Stimulated activated CD4-positive, alpha-beta T cell treated with anti-CD3 and anti-CD28 coated beads, Interleukin-4, amount 100 ng/mL, for 48 hours (primary cell): Measurements from ENCODE around the gene SPAG4.

Source experiments
- DNase-seq, 2 donors: peaks; one replicate each; pipeline ENCODE4 v3.0.0-alpha.2; 2020; ENCODE audit warnings: low read depth in 2 of 2

The SPAG4 gene

DNA sequence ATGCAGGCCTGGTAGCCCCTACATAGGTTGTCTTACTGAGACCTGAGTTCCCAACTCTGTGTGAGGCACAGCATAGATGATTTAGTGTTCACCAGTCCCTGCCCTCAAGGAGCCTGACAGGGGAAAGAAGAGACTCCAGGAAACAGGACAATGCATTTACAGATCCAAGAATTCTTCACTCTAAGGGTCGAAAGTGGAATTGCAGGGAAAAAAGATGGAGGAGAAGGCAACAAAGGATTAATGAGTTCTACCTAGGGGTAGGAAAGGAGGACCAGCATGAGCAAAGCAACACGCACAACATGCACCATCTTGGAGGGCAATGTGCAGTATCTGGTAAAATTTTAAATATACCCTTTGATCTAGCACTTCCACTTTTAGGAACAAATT lies 5.9 kb downstream of the SPAG4 start:
- no peak for DNase-seq

- DNase-seq: no peak
Measured at GRCh38 chr20:35625584-35626385, 10.2 kb downstream of the SPAG4 start.

DNA sequence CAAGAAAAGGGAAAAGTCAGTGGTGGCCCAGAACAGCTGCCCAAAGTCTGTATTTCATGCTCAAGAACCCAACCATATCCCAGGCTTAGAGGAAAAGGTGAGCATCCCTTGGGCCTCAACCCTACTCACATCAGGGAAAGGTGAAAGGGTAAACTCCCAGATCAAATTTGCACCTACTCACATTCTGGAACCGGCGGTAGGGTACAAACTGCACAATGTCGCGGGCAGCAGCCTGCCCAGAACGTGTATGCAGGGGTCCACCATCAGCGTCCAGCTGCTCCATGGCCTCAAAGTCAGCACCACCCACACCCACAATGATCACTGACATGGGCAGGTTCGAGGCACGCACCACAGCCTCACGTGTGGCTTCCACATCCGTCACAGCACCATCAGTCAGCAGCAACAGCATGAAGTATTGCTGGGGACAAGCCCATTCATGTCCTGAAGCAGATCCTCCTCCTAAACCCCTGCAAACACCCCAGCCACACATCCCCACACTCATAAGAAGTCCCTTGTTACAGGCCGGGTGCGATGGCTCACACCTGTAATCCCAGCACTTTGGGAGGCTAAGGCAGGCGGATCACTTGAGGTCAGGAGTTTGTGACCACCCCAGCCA lies 10.9 kb downstream of the SPAG4 start:
- no peak for DNase-seq

- DNase-seq: no peak
Measured at GRCh38 chr20:35627121-35627520, 11.5 kb downstream of the SPAG4 start.

DNA sequence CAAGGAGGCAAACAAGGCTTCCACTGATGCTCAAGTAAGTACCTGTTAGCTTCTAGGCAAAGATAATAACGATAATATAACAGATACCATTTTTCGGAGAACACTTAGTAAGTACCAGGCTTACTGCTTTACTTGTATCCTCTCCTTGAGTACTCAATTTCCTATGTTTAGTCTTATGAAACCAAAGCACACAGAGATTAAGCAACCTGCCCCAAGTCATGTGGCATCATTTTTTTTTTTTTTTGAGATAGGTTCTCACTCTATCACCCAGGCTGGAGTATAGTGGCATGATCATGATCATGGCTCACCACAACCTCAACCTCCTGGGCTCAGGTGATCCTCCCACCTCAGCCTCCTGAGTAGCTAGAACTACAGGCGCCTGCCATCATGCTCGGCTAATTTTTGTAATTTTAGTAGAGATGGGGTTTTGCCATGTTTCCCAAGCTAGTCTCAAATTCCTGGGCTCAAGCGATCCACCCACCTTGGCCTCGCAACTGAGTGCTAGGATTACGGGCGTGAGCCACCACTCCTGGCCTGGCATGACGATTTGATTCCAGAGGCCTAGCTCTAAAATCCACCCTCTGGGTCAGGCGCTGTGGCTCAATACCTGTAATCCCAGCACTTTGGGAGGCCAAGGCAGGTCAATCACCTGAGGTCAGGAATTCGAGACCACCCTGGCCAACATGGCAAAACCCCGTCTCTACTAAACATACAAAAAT lies 14.0 kb downstream of the SPAG4 start:
- DNase-seq: no peak

DNA sequence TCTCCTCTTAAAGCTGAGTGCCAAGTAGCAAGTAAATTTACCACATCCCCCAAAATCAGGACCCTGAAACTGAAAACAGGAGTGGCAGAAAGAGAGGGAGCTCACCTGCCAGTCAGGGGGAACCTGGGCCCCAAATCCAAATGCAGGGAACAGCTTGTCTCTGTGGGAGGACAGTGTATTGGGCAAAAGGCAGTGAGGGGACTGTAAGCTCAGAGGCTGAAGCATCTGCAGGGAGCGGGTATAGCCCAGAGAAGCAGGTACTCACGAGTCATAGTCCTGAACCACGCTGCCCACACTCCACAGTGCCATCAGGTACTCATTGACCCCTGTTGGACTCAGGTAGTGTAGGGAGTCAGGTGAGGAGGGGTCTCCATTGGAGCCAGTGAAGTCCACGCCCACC lies 15.0 kb downstream of the SPAG4 start:
- DNase-seq: no peak

- DNase-seq: no peak
Measured at GRCh38 chr20:35632539-35633115, 17.0 kb downstream of the SPAG4 start.

DNA sequence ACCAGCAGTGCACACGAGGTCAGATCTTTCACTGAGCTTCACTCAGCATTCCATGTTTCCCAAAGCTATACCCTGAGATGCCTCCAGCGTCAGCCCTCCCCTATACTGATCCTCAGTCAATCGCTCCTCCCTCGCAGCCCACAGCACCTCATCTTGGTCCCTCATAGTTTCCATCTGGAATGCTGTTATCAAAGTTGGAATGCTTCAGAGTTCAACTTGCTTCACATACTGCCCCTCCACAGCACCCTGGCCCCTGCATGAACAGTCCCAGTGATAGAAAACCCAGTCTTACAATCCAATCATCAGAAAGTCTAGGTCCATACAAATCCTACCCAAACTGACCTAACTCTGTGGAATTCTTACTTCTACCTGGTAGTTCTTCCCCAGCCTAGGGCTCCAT lies 20.0 kb downstream of the SPAG4 start:
- DNase-seq: no peak

GRCh38 chr20:35636095-35636494 lies 20.5 kb downstream of the SPAG4 start:
- DNase-seq: no peak

- DNase-seq: no peak
Measured at GRCh38 chr20:35637276-35637675, 21.6 kb downstream of the SPAG4 start.

DNA sequence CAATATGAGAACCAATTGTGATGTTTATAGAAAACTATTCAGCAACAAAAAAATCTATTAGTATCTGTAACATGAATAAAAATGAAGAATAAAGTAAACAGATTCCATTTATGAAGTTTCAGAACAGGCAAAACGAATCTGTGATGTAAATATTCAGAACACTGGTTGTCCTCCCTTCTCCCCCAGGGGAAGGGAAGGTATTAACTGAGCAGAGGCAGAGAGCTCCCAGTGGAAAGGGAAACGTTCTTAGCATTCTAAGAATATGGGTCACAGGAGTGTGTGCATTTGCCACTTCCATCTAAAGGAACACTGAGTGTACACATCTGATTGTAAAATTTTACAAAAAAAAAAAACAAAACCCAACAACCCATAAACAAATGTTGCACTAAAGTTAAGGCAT lies 23.1 kb downstream of the SPAG4 start:
- no peak for DNase-seq

DNA sequence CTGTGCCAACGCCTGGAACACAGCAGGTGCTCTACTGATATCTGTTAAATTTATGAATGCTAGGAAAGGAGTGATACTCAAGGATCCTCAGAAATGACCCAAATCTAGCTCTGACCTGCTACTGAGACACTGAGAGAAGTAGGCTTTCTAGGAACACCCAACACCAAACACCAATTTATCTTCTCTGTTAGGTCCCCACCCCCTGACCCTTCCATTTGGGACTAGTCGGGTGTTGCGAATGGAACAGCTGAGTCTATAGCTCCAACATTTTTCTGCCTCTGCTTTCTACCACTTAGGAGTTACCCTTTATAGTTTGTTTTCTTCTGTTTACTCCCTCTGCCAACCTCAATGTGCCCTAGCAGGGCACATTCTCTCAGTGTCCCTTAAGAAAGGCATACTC lies 25.1 kb downstream of the SPAG4 start:
- no peak for DNase-seq

DNA sequence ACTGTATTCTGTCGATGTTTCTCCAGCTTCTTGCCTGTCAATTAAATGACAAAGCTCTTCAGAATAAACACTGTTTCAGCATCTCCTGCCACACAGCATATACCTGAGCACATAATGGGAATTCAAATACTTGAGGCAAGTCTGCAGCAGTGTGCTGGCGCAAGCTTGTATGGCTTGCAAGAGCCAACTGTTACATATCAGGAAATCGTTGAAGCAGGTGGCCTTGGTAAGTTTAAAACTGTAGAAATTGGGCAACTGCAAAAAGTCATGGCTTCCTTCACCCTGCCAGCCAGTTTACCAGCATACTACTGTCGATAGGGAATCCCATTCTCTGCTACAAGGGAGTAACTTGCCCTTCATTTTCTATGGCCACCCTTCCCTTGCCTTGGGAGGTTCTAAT lies 26.1 kb downstream of the SPAG4 start:
- no peak for DNase-seq

- DNase-seq: no peak
Measured at GRCh38 chr20:35643045-35643444, 27.4 kb downstream of the SPAG4 start.

DNA sequence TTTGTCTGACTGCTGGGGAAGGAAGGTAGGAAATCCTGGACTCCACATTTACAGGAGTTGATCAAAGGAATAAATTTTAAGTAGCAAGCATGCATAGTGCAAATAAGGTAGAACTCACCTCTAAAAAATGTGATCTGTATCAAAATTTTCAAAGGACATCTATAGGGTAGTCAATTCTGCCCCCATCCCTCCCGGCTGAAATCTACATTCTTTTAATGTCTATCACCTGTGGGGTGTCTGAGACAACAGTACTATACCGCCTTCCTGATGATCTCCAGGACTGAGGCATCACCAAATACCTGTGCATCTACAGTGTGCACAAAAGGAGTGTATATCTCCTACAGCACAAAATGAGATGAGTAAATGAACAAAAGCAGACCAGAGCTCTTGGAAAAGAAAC lies 29.2 kb downstream of the SPAG4 start:
- no peak for DNase-seq

DNA sequence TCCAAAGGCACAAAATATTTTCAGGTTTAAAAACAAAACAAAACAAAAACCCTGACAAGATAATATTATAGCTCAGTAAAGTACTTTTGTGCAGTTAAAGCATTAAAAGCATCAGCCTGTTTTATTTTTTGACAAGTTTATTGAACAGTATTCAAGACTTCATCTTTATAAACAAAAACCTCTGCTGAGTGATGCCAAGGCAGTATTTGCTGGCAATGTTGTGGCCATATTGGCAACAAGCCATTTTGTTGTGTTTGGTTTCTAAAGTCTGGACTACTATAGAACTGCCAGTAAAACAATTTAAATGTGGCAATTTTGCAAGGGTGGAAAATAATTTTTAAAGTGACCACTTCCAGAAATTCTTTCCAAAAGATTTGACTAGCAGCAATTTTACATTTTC lies 33.2 kb downstream of the SPAG4 start:
- DNase-seq: no peak

DNA sequence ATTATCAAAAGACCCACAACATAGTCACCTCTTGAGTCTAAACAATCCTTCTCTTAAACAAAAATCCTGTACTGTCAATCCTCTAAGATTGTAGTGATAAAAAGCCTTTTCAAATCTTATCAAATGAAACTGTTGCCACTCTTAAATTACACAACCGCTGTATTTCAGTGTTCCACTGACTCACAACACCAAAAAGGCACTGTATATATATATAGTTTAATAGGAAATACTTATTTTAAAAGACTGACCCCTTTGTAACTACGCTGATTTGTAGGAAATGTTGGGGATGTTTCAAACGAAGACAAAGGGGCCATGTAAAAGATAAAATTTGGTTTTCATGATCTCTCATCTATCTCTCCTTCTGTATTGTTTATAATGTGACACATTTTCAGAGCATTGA lies 35.0 kb downstream of the SPAG4 start:
- no peak for DNase-seq

GRCh38 chr20:35651958-35652357 lies 36.3 kb downstream of the SPAG4 start:
- no peak for DNase-seq

DNA sequence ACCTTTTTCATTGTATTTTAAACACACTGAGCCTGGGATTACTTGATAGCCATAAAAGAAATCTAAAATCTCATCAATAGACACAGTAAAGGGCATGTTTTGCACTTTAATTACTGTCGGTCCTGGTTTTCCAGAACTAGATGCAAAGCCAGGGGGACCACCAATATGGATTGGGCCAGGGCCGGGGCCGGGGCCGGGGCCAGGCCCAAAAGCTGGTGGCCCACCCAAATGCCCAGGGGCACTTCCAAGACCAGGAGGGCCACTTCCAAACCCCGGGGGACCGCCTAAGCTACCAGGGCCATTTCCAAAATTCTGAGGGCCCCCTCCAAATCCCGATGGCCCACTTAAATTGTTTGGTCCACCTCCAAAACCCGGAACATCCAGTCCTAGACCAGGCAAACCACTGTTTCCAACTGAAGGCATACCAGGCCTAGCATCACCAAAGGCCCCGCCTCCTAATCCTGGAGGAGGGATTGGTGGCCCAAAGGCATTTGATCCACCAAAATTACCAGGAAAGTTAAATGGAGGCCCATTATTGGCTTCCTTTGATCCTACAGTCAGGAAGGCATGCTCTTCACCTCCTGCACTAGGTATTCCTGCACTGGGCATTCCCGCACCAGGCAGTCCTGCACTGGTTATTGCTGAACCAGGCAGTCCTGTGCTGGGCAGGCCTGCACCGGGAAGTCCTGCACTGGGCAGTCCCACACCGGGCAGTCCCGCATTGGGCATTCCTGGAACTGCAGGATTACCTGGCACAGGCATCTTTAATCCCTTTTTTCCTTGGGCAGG lies 37.2 kb downstream of the SPAG4 start:
- no peak for DNase-seq

DNA sequence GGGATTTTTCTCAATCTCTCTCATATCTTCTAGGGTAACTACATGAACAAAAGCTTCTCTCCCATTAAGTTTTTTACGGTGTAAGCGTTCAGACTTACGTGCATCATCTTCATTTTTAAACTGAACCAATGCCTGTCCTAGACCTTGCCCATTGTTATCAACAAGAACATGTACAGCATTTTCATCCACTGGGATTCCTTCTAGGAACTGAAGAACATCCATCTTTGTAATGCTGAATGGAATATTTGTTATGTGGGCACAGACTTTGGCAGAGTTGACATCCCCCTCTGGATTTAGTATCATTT lies 37.8 kb downstream of the SPAG4 start:
- no peak for DNase-seq

- DNase-seq: no peak
Measured at GRCh38 chr20:35653893-35654292, 38.3 kb downstream of the SPAG4 start.

- DNase-seq: no peak
Measured at GRCh38 chr20:35654415-35654814, 38.8 kb downstream of the SPAG4 start.
